DMS79 (cell line): ENCODE results near the gene PHF20.
"Not testable (repeated sequence)": the region's sequence is repeated elsewhere in the genome, so short reads cannot be mapped to it uniquely, and the experiment has no call there.

Experiments used
- DNase-seq: peaks from one replicate; lab custom pipeline; 2025; lab: John Stamatoyannopoulos, UW

The PHF20 gene

GRCh38 chr20:35839904-35840303 lies 68.1 kb downstream of the PHF20 start:
- DNase-seq = no peak

- DNase-seq = no peak
Observed at GRCh38 chr20:35840421-35840820, 68.6 kb downstream of the PHF20 start.

GRCh38 chr20:35842361-35842760 lies 70.5 kb downstream of the PHF20 start:
- DNase-seq = no peak

- not testable (repeated sequence) for DNase-seq
Observed at GRCh38 chr20:35843894-35844293, 72.1 kb downstream of the PHF20 start.

- no peak for DNase-seq
Observed at GRCh38 chr20:35845561-35845960, 73.7 kb downstream of the PHF20 start.

- no peak for DNase-seq
Observed at GRCh38 chr20:35849706-35850105, 77.9 kb downstream of the PHF20 start.

GRCh38 chr20:35851659-35852058 lies 79.8 kb downstream of the PHF20 start:
- not testable (repeated sequence) for DNase-seq

GRCh38 chr20:35854713-35855348 lies 83.0 kb downstream of the PHF20 start:
- DNase-seq = no peak

GRCh38 chr20:35855641-35856040 lies 83.8 kb downstream of the PHF20 start:
- DNase-seq = not testable (repeated sequence)

- no peak for DNase-seq
Observed at GRCh38 chr20:35856866-35857265, 85.1 kb downstream of the PHF20 start.

- DNase-seq = no peak
Observed at GRCh38 chr20:35866418-35867202, 94.8 kb downstream of the PHF20 start.

GRCh38 chr20:35870541-35871258 lies 98.9 kb downstream of the PHF20 start:
- DNase-seq = no peak

GRCh38 chr20:35871259-35871771 lies 99.5 kb downstream of the PHF20 start:
- no peak for DNase-seq

- no peak for DNase-seq
Observed at GRCh38 chr20:35876033-35876320, 104.2 kb downstream of the PHF20 start.

- no peak for DNase-seq
Observed at GRCh38 chr20:35877611-35878010, 105.8 kb downstream of the PHF20 start.

GRCh38 chr20:35878113-35878625 lies 106.4 kb downstream of the PHF20 start:
- no peak for DNase-seq

GRCh38 chr20:35881676-35882075 lies 109.9 kb downstream of the PHF20 start:
- DNase-seq = no peak

- DNase-seq = not testable (repeated sequence)
Observed at GRCh38 chr20:35882427-35883161, 110.8 kb downstream of the PHF20 start.

GRCh38 chr20:35883336-35883777 lies 111.5 kb downstream of the PHF20 start:
- no peak for DNase-seq

- peak; percentile 10 for DNase-seq
Observed at GRCh38 chr20:35883778-35884540, 112.1 kb downstream of the PHF20 start.

GRCh38 chr20:35884541-35884865 lies 112.7 kb downstream of the PHF20 start:
- DNase-seq = no peak
